Measurements from ENCODE around the gene PUS7L.

The PUS7L gene

DNA sequence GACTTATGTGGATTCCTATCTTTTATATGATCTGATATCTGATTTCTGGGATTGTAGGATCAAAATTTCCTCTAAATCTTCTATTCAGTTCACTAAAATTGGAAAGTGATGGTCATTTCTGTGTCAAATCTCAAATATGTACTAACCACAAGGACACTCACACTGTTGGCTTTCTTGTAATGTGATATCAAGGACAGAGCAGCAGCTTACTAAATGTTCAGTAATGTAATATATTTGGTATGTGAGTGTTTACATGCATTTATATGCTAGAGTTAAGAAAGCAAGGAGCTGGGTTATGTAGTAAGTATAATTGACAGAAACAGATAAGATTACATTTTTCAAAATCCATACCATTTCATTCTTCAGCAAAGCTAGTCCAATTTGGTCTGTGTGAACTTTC, 16.5 kb downstream of the PUS7L start:
- TF ChIP-seq ZBTB20 (tag by site-specific recombination; IDR thresholded peaks at IDR 0.05), result no peak
- TF ChIP-seq, protein P1, sequence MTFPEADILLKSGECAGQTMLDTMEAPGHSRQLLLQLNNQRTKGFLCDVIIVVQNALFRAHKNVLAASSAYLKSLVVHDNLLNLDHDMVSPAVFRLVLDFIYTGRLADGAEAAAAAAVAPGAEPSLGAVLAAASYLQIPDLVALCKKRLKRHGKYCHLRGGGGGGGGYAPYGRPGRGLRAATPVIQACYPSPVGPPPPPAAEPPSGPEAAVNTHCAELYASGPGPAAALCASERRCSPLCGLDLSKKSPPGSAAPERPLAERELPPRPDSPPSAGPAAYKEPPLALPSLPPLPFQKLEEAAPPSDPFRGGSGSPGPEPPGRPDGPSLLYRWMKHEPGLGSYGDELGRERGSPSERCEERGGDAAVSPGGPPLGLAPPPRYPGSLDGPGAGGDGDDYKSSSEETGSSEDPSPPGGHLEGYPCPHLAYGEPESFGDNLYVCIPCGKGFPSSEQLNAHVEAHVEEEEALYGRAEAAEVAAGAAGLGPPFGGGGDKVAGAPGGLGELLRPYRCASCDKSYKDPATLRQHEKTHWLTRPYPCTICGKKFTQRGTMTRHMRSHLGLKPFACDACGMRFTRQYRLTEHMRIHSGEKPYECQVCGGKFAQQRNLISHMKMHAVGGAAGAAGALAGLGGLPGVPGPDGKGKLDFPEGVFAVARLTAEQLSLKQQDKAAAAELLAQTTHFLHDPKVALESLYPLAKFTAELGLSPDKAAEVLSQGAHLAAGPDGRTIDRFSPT (tag by site-specific recombination; IDR thresholded peaks at IDR 0.05), result 0 out of 2 replicates have a peak, but pooled peaks have one; percentile 13
- H3K36me3 ChIP-seq (ENCODE audit: control insufficient read depth in 2 of 2, insufficient read depth in 1 of 2, low read length in 2 of 2), result peaks cover 27 to 58% of the 10 kb centered on the region in 2 experiments
- H3K27ac ChIP-seq (ENCODE audit: extremely low read depth, low read depth, low read length), result no peak overlapping the region
- H3K9me3 ChIP-seq (ENCODE audit: control insufficient read depth, insufficient read depth, low read depth, low read length), result no peaks in the 10 kb centered on the region
- ChIA-PET CTCF (interaction anchor here (0.5 to 1.4 kb wide), 4 partner anchors 14 to 299 kb away, joined by 3 to 4 read pairs (median 3); no protein-coding TSS in a partner anchor), POLR2A (no interaction called here)
- no peaks in the 10 kb centered on the region for H3K4me1 ChIP-seq (ENCODE audit: control insufficient read depth, insufficient read depth, low read length)
- H3K4me3 ChIP-seq (ENCODE audit: low read depth, low read length), result no peak overlapping the region

DNA sequence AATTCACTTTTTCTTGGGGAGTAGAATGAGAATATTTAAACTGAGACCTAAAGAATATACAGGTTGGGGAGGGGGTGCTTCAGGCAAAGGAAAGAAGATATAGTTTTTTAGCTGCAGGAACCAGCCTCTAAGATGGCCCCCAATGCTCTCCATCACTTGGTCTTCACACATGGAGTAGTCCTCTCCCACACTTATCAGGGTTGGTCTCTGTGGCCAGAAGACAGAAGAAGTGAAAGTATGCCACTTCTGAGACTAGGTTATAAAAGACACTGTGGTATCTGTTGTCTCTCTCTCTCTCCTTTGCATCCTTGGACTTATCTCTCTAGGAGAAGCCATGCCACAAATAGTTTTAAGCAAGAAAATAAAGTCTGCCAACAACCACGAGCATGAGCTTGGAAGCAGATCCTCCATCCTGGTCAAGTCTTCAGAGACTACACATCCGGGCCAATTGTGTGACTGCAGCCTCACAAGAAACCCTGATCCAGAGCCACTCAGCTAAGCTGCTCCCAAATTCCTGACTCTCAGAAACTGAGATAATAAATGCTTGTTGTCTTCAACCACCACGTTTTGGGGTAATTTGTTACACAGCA, 18.0 kb downstream of the PUS7L start:
- Histone ChIP-seq H3K27ac (ENCODE audit: extremely low read depth, low read depth, low read length) (no peak overlapping the region), H3K9me3 (ENCODE audit: control insufficient read depth, insufficient read depth, low read depth, low read length) (no peaks in the 10 kb centered on the region), H3K4me3 (ENCODE audit: low read depth, low read length) (no peak overlapping the region), H3K36me3 (ENCODE audit: control insufficient read depth in 2 of 2, insufficient read depth in 1 of 2, low read length in 2 of 2) (peaks cover 30 to 64% of the 10 kb centered on the region in 2 experiments), H3K4me1 (ENCODE audit: control insufficient read depth, insufficient read depth, low read length) (no peaks in the 10 kb centered on the region)
- ChIA-PET POLR2A (no interaction called here), CTCF (interaction anchor here (1.2 kb wide), 1 partner anchor 13 kb away, joined by 3 read pairs; no protein-coding TSS in a partner anchor)
- TF ChIP-seq ZBTB7A (tag by site-specific recombination; IDR thresholded peaks at IDR 0.05; ENCODE audit: low read depth), result no peak
- TF ChIP-seq ZNF560 (tag by site-specific recombination; IDR thresholded peaks at IDR 0.05; ENCODE audit: borderline replicate concordance), result no peak
- TF ChIP-seq BCL11A (tag by site-specific recombination; IDR thresholded peaks at IDR 0.05; ENCODE audit: low read depth), result no peak
- TF ChIP-seq TCF7L2 (IDR thresholded peaks at IDR 0.05; ENCODE audit: borderline replicate concordance, low read depth, low read length), result no peak

DNA sequence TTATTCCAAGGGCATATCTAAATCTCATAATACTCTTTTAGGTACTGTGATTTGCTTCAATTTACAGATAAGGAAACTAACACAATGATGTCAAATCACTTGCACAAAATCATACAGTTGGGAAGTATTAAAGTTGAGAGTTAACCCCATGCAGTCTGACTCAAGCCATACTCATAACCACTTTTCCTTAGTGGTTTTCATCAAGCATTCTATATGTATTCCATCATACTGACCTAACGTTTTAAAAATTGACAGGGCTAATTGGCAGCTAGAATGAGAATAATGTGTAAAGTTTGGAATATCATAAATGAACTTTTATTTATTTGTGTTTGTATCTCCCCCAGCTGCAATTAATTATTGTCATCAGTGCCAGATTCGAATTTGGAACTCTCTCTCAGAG, 20.9 kb downstream of the PUS7L start:
- no peak overlapping the region for H3K4me3 ChIP-seq (ENCODE audit: low read depth, low read length)
- no peaks in the 10 kb centered on the region for H3K4me1 ChIP-seq (ENCODE audit: control insufficient read depth, insufficient read depth, low read length)
- no peak overlapping the region for H3K27ac ChIP-seq (ENCODE audit: extremely low read depth, low read depth, low read length)
- POLR2A ChIA-PET, result no interaction called here
- no peaks in the 10 kb centered on the region for H3K9me3 ChIP-seq (ENCODE audit: control insufficient read depth, insufficient read depth, low read depth, low read length)
- CTCF ChIA-PET, result interaction anchor here (1.3 kb wide), 1 partner anchor 20 kb away, joined by 3 read pairs; no protein-coding TSS in a partner anchor
- peaks cover 27 to 54% of the 10 kb centered on the region in 2 experiments for H3K36me3 ChIP-seq (ENCODE audit: control insufficient read depth in 2 of 2, insufficient read depth in 1 of 2, low read length in 2 of 2)
- no peak for TF ChIP-seq ZNF423 (tag by site-specific recombination; IDR thresholded peaks at IDR 0.05)
- TF ChIP-seq, protein P2, sequence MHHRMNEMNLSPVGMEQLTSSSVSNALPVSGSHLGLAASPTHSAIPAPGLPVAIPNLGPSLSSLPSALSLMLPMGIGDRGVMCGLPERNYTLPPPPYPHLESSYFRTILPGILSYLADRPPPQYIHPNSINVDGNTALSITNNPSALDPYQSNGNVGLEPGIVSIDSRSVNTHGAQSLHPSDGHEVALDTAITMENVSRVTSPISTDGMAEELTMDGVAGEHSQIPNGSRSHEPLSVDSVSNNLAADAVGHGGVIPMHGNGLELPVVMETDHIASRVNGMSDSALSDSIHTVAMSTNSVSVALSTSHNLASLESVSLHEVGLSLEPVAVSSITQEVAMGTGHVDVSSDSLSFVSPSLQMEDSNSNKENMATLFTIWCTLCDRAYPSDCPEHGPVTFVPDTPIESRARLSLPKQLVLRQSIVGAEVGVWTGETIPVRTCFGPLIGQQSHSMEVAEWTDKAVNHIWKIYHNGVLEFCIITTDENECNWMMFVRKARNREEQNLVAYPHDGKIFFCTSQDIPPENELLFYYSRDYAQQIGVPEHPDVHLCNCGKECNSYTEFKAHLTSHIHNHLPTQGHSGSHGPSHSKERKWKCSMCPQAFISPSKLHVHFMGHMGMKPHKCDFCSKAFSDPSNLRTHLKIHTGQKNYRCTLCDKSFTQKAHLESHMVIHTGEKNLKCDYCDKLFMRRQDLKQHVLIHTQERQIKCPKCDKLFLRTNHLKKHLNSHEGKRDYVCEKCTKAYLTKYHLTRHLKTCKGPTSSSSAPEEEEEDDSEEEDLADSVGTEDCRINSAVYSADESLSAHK (tag by site-specific recombination; IDR thresholded peaks at IDR 0.05), result no peak
- TF ChIP-seq, protein P3, sequence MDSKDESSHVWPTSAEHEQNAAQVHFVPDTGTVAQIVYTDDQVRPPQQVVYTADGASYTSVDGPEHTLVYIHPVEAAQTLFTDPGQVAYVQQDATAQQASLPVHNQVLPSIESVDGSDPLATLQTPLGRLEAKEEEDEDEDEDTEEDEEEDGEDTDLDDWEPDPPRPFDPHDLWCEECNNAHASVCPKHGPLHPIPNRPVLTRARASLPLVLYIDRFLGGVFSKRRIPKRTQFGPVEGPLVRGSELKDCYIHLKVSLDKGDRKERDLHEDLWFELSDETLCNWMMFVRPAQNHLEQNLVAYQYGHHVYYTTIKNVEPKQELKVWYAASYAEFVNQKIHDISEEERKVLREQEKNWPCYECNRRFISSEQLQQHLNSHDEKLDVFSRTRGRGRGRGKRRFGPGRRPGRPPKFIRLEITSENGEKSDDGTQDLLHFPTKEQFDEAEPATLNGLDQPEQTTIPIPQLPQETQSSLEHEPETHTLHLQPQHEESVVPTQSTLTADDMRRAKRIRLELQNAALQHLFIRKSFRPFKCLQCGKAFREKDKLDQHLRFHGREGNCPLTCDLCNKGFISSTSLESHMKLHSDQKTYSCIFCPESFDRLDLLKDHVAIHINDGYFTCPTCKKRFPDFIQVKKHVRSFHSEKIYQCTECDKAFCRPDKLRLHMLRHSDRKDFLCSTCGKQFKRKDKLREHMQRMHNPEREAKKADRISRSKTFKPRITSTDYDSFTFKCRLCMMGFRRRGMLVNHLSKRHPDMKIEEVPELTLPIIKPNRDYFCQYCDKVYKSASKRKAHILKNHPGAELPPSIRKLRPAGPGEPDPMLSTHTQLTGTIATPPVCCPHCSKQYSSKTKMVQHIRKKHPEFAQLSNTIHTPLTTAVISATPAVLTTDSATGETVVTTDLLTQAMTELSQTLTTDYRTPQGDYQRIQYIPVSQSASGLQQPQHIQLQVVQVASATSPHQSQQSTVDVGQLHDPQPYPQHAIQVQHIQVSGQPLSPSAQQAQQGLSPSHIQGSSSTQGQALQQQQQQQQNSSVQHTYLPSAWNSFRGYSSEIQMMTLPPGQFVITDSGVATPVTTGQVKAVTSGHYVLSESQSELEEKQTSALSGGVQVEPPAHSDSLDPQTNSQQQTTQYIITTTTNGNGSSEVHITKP (tag by site-specific recombination; IDR thresholded peaks at IDR 0.05), result no peak
- TF ChIP-seq, protein P4, sequence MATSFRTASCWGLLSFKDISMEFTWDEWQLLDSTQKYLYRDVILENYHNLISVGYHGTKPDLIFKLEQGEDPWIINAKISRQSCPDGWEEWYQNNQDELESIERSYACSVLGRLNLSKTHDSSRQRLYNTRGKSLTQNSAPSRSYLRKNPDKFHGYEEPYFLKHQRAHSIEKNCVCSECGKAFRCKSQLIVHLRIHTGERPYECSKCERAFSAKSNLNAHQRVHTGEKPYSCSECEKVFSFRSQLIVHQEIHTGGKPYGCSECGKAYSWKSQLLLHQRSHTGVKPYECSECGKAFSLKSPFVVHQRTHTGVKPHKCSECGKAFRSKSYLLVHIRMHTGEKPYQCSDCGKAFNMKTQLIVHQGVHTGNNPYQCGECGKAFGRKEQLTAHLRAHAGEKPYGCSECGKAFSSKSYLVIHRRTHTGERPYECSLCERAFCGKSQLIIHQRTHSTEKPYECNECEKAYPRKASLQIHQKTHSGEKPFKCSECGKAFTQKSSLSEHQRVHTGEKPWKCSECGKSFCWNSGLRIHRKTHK (tag by site-specific recombination; IDR thresholded peaks at IDR 0.05), result no peak
- no peak for TF ChIP-seq ZNF521 (tag by site-specific recombination; IDR thresholded peaks at IDR 0.05)
- TF ChIP-seq, protein P5, sequence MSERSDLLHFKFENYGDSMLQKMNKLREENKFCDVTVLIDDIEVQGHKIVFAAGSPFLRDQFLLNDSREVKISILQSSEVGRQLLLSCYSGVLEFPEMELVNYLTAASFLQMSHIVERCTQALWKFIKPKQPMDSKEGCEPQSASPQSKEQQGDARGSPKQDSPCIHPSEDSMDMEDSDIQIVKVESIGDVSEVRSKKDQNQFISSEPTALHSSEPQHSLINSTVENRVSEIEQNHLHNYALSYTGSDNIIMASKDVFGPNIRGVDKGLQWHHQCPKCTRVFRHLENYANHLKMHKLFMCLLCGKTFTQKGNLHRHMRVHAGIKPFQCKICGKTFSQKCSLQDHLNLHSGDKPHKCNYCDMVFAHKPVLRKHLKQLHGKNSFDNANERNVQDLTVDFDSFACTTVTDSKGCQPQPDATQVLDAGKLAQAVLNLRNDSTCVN (tag by site-specific recombination; optimal IDR thresholded peaks at IDR 0.05), result no peak
- TF ChIP-seq ZNF626 (tag by site-specific recombination; IDR thresholded peaks at IDR 0.05), result no peak
- TF ChIP-seq ZNF16 (tag by site-specific recombination; IDR thresholded peaks at IDR 0.05; ENCODE audit: low read depth), result no peak
- no peak for TF ChIP-seq ZSCAN30 (tag by site-specific recombination; IDR thresholded peaks at IDR 0.05)
- no peak for TF ChIP-seq ZNF785 (tag by site-specific recombination; IDR thresholded peaks at IDR 0.05)
- no peak for TF ChIP-seq HOXC10 (CRISPR knock-in tag; IDR thresholded peaks at IDR 0.05)
- TF ChIP-seq, protein P6, sequence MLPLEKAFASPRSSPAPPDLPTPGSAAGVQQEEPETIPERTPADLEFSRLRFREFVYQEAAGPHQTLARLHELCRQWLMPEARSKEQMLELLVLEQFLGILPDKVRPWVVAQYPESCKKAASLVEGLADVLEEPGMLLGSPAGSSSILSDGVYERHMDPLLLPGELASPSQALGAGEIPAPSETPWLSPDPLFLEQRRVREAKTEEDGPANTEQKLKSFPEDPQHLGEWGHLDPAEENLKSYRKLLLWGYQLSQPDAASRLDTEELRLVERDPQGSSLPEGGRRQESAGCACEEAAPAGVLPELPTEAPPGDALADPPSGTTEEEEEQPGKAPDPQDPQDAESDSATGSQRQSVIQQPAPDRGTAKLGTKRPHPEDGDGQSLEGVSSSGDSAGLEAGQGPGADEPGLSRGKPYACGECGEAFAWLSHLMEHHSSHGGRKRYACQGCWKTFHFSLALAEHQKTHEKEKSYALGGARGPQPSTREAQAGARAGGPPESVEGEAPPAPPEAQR (tag by site-specific recombination; IDR thresholded peaks at IDR 0.05), result no peak
